Caco-2 (cell line): ENCODE results near the gene BIRC5. TPM values are rescaled to one million over a fixed set of nuclear protein-coding genes. Genes with fewer than 3 reads are reported as not detected.
"Not testable (repeated sequence)": the region's sequence is repeated elsewhere in the genome, so short reads cannot be mapped to it uniquely, and the experiment has no call there.

Experiments used
- BruUV-seq: library from RNA; stranded (reverse); fragments of 400-500 nt; replicated peaks from 2 replicates; lab custom pipeline; 2021; lab: Mats Ljungman, UMichigan
- CTCF ChIA-PET: fragments of 300-600 bp; sonication (Branson Sonifier 250); formaldehyde crosslinking; loops from one replicate; lab custom pipeline; 2022; ENCODE audit warnings: antibody characterized with exemption; lab: Charles Lee
- POLR2A ChIA-PET: fragments of 300-600 bp; sonication (Branson Sonifier 250); formaldehyde crosslinking; loops from one replicate; lab custom pipeline; 2022; ENCODE audit warnings: antibody characterized with exemption; lab: Charles Lee
- DNase-seq, 2 experiments: peaks; one replicate each; pipeline versions ENCODE4 v3.0.0 to v3.0.0-alpha.2; 2020 to 2022
- H3K27me3 ChIP-seq: replicated peaks from 2 replicates; pipeline ENCODE4 v1.6.0; 2011; ENCODE audit warnings: low read length; ENCODE audit not compliant: control insufficient read depth, insufficient read depth
- H3K36me3 ChIP-seq: 2 replicates; pipeline ENCODE4 v1.5.1; 2011; ENCODE audit warnings: low read length; ENCODE audit not compliant: control insufficient read depth, insufficient read depth
- H3K4me1 ChIP-seq: fragments of 250-450 bp; sonication (Bioruptor Pico); 2 replicates; pipeline ENCODE4 v1.5.1; 2020; ENCODE audit warnings: mild to moderate bottlenecking
- H3K4me3 ChIP-seq: 2 replicates; pipeline ENCODE4 v1.5.1; 2011; ENCODE audit warnings: low read depth, mild to moderate bottlenecking, control low read depth, low read length
- H3K9me3 ChIP-seq: fragments of 250-450 bp; sonication (Bioruptor Pico); 2 replicates; pipeline ENCODE4 v1.5.1; 2020; ENCODE audit warnings: mild to moderate bottlenecking, moderate library complexity
- H3K27ac Mint-ChIP-seq: one replicate; pipeline ENCODE4 v1.8.0; 2022; ENCODE audit warnings: mixed read lengths; ENCODE audit not compliant: unreplicated experiment
- H3K27me3 Mint-ChIP-seq: one replicate; pipeline ENCODE4 v1.8.0; 2022; ENCODE audit warnings: mixed read lengths; ENCODE audit not compliant: insufficient read depth, unreplicated experiment
- H3K36me3 Mint-ChIP-seq: one replicate; pipeline ENCODE4 v1.8.0; 2022; ENCODE audit warnings: mild to moderate bottlenecking, mixed read lengths; ENCODE audit not compliant: insufficient read depth, unreplicated experiment
- H3K4me1 Mint-ChIP-seq: one replicate; pipeline ENCODE4 v1.8.0; 2022; ENCODE audit warnings: low read depth, mixed read lengths; ENCODE audit not compliant: unreplicated experiment
- H3K4me3 Mint-ChIP-seq: one replicate; pipeline ENCODE4 v1.8.0; 2022; ENCODE audit warnings: mild to moderate bottlenecking, moderate library complexity, mixed read lengths; ENCODE audit not compliant: unreplicated experiment
- H3K9me3 Mint-ChIP-seq: one replicate; pipeline ENCODE4 v1.8.0; 2022; ENCODE audit warnings: mixed read lengths; ENCODE audit not compliant: unreplicated experiment
- CTCF ChIP-seq, 2 experiments: fragments of 200-600 bp in 1 of 2; IDR thresholded peaks; 1 replicate in 1 of 2; 2 replicates in 1 of 2; pipeline versions ENCODE4 v1.5.1 to v1.8.0; 2011 to 2022; ENCODE audit warnings: antibody characterized with exemption in 1 of 2, control low read depth in 1 of 2, inconsistent platforms in 1 of 2, low read depth in 1 of 2, low read length in 1 of 2, mild to moderate bottlenecking in 1 of 2, moderate library complexity in 1 of 2; ENCODE audit not compliant: insufficient read depth in 1 of 2, severe bottlenecking in 1 of 2, unreplicated experiment in 1 of 2
- intact Hi-C: fragments of 100-400 bp; cut with micrococcal nuclease; formaldehyde crosslinking; loops from one replicate; pipeline ENCODE4 v1.10.0; 2022; ENCODE audit not compliant: unreplicated experiment
- total RNA-seq: library from RNA; stranded (reverse); gene quantifications from 2 replicates; pipeline ENCODE4 v1.2.3, GENCODE V29; 2022

BIRC5 gene
- total RNA-seq, 1 experiment from 2014 or later: 88.8 TPM

GRCh38 chr17:78234261-78234865, 20.3 kb downstream of the BIRC5 start:
- Histone ChIP-seq H3K4me3 (no peak overlapping the region), H3K4me1 (no peaks in the 10 kb centered on the region), H3K9me3 (no peaks in the 10 kb centered on the region), H3K36me3 (no peaks in the 10 kb centered on the region), H3K27me3 (no peaks in the 10 kb centered on the region)
- no TSS peak for BruUV-seq
- Mint-ChIP-seq H3K27ac (no peak overlapping the region), H3K27me3 (no peaks in the 10 kb centered on the region), H3K4me3 (no peak overlapping the region), H3K4me1 (no peaks in the 10 kb centered on the region), H3K36me3 (no peaks in the 10 kb centered on the region), H3K9me3 (no peaks in the 10 kb centered on the region)
- intact Hi-C loops: no loop called here
- no peak for DNase-seq
- POLR2A ChIA-PET: no interaction called here
- TF ChIP-seq CTCF (IDR thresholded peaks at IDR 0.05; ENCODE audit: insufficient read depth in 1 of 2, low read depth in 1 of 2, low read length in 1 of 2, severe bottlenecking in 1 of 2, unreplicated experiment in 1 of 2): no peak
- CTCF ChIA-PET: no interaction called here

- intact Hi-C loops, H3K4me1 Mint-ChIP-seq, H3K27ac Mint-ChIP-seq, H3K27me3 ChIP-seq, H3K4me1 ChIP-seq, H3K9me3 ChIP-seq, BruUV-seq, DNase-seq, H3K36me3 Mint-ChIP-seq, H3K4me3 Mint-ChIP-seq, H3K9me3 Mint-ChIP-seq, H3K36me3 ChIP-seq, H3K27me3 Mint-ChIP-seq, H3K4me3 ChIP-seq: not testable (repeated sequence)
- ChIA-PET CTCF (interaction anchor here (0.8 kb wide), 1 partner anchor 58 kb away, joined by 4 read pairs; no protein-coding TSS in a partner anchor), POLR2A (interaction anchor here (0.6 kb wide), 1 partner anchor 233 kb away, joined by 3 read pairs; no protein-coding TSS in a partner anchor)
These were observed 21.0 kb downstream of the BIRC5 start for GRCh38 chr17:78235022-78235421.

- BruUV-seq: no TSS peak
- H3K36me3 ChIP-seq: no peaks in the 10 kb centered on the region
- no peaks in the 10 kb centered on the region for H3K4me1 ChIP-seq
- ChIA-PET CTCF (interaction anchor here (0.8 kb wide), 1 partner anchor 59 kb away, joined by 4 read pairs; no protein-coding TSS in a partner anchor), POLR2A (no interaction called here)
- Mint-ChIP-seq H3K9me3 (no peaks in the 10 kb centered on the region), H3K27me3 (no peaks in the 10 kb centered on the region), H3K4me3 (no peak overlapping the region), H3K36me3 (no peaks in the 10 kb centered on the region), H3K4me1 (no peaks in the 10 kb centered on the region), H3K27ac (no peak overlapping the region)
- intact Hi-C loops: no loop called here
- no peaks in the 10 kb centered on the region for H3K27me3 ChIP-seq
- H3K4me3 ChIP-seq: no peak overlapping the region
- TF ChIP-seq CTCF (IDR thresholded peaks at IDR 0.05; ENCODE audit: insufficient read depth in 1 of 2, low read depth in 1 of 2, low read length in 1 of 2, severe bottlenecking in 1 of 2, unreplicated experiment in 1 of 2): no peak
- DNase-seq: no peak
- no peaks in the 10 kb centered on the region for H3K9me3 ChIP-seq
These were observed 21.8 kb downstream of the BIRC5 start for GRCh38 chr17:78235885-78236284.
